Stomach (tissue), 4 donors: Measurements from ENCODE around the gene TRABD.

Experiments used
- CTCF ChIP-seq, 7 experiments: fragments of 450-650 bp in 4 of 7; fragments of 200-600 bp in 3 of 7; sonication (generic) in 3 of 7; IDR thresholded peaks; one replicate each; pipeline ENCODE4 v1.5.1; 2016 to 2019; ENCODE audit warnings: antibody characterized with exemption in 7 of 7, control low read depth in 2 of 7, mild to moderate bottlenecking in 1 of 7
- POLR2A ChIP-seq, 4 donors: fragments of 450-650 bp; IDR thresholded peaks; one replicate each; pipeline ENCODE4 v1.6.1; 2016; ENCODE audit warnings: antibody characterized with exemption in 4 of 4, control low read depth in 2 of 4, mild to moderate bottlenecking in 1 of 4, moderate library complexity in 1 of 4

GRCh38 chr22:50248196-50249081 lies 62.7 kb downstream of the TRABD start:
- no peak for TF ChIP-seq POLR2A (IDR thresholded peaks at IDR 0.05)
- TF ChIP-seq CTCF (IDR thresholded peaks at IDR 0.05): no peak
